SU-DHL-6 (cell line): ENCODE measurements around the gene UCN3.

Source experiments
- CTCF ChIP-seq: fragments of 200-600 bp; sonication (generic); IDR thresholded peaks from one replicate; pipeline ENCODE4 v1.5.1; 2017; ENCODE audit warnings: antibody characterized with exemption, mild to moderate bottlenecking, low read length, moderate library complexity; ENCODE audit not compliant: insufficient read depth, poor library complexity, severe bottlenecking
- EZH2phosphoT487 ChIP-seq: fragments of 200-600 bp; sonication (generic), shearing (Covaris generic); conservative IDR thresholded peaks from 2 replicates; pipeline ENCODE4 v1.6.1; 2018; ENCODE audit warnings: mild to moderate bottlenecking, antibody characterized with exemption, low read length, moderate library complexity, mixed read lengths

DNA sequence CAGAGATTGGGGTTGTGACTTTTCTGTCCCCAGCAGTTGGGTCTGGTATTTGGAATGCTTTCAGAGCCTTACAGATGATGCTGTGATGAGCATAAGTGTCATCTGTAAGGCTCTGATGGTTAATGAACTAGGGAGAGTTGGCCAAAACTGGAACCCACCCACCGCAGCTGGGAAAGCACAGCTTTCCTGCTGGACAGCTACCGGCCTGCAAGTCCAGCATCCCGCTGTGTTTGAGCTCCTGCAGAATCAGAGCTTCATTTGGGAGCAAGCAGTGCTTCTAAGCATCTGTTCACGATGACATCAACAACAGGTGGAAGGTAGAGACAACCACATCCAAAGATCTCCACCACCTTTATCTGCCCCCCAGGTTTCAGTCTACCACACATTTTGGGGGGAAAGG, 11.7 kb downstream of the UCN3 start:
- TF ChIP-seq CTCF (no peak), EZH2phosphoT487 (no peak)
